Suppressor macrophage treated with lipopolysaccharide for 1 hour (primary cell): ENCODE results near the gene GTPBP6.
"Not testable (repeated sequence)": the region's sequence is repeated elsewhere in the genome, so short reads cannot be mapped to it uniquely, and the experiment has no call there.

Experiments
- DNase-seq, 3 donors: peaks; one replicate each; pipeline ENCODE4 v3.0.0-alpha.2; 2020 to 2022

The GTPBP6 gene

DNA sequence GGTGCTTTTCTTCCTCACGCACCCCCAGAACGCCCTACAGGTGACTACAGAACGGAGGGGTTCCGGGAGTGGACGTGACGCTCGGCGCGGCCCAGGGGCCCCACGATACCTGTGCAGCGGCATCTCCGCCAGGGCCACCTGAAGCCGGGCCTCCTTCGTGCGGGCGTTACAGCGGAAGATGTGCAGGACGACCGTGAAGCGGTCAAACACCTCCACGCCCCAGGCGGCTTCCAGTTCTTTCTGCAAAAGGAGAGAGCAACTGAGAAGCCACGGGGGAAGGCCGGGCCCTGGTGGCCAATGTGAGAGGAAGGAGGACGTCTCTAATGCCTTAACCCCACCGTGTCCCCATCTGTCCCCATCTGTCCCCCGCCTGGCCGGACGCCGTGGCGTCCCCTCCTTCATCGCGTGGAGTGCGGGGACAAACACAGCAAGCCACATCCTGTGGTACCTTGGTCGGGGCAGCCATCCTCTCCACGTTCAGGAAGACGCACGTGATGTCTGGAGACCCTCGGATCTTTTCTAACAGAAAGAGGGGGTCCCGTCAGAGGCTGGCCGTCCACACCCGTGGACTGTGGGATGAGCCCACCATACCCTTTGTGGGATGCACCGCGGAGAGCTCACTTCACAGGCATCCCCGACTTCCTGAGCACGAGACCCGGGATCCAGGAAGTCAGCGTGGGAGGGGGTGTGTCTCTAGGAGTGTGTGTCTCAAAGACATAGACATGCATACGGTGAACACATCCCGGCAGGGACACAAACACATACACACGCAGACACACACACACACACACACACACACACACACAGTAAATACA, 3.6 kb downstream of the GTPBP6 start:
- no peak for DNase-seq

DNA sequence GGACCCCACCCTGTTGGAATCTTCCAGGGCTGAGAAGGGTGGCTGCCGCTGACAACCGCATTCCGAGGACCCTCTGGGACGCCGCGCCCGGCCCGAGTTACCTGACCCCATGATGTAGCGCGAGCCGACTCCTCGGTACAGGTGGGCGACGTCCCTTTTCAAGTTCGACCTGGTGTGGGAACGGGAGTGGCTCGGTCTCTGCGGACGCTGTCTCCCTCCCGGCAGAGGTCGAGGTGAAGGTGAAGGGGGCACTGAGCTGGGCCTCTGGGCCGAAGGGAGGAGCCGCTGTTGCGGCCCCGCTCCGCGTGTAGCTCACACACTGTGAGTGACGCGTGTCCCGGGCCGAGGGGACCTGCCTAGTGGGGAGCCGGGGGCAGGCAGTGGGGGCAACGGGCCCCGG, 4.5 kb downstream of the GTPBP6 start:
- DNase-seq = no peak

DNA sequence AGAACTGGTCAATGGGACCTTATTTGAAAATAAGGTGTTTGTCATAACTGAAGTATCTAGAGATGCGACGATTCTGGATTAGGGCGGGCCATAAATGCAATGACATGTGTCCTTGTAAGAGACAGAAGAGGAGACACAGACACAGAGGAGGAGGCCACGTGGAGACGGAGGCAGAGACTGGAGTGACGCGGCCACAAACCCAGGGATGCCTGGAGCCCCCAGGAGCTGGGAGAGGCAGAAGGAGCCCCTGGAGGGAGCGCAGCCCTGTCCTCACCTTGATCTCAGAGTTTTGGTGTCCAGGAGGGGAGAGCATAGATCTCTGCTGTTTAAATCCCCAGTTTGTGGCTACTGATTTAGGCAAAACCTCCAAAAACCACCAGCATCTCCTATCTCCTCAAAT, 5.0 kb downstream of the GTPBP6 start:
- DNase-seq = no peak

DNA sequence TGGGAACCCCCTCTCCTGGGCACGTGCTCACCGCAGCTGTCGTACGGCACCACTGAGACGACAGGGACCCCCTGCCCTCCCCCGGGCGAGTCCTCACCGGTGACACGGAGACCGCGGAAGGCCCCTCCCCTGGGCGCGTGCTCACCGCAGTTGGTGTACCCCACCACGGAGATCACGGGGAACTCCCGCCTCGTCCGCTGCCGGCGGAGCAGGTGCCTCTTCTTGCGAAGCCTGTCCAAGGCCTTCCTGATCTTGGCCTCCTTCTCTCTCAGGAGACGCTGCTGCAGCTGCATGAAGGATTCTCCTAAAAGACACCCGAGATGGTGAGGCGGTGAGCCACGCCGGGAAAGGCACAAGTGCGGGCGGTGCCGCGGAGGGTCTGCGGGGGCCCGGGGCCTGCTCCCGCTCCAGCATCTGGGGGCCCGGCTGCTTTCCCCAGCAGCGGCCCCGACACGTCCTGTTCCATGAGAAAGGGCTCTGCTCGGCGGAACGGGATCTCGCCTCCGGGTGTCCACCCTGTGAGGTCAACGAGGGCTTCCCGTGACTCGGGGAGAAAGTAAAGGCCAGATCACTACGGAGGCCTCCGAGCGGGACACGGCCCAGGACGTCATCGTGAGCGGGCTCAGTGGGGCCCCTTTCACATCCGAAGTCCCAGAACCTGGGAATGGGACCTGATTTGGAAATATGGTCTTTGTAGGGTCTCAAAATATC, 5.8 kb downstream of the GTPBP6 start:
- DNase-seq = no peak

DNA sequence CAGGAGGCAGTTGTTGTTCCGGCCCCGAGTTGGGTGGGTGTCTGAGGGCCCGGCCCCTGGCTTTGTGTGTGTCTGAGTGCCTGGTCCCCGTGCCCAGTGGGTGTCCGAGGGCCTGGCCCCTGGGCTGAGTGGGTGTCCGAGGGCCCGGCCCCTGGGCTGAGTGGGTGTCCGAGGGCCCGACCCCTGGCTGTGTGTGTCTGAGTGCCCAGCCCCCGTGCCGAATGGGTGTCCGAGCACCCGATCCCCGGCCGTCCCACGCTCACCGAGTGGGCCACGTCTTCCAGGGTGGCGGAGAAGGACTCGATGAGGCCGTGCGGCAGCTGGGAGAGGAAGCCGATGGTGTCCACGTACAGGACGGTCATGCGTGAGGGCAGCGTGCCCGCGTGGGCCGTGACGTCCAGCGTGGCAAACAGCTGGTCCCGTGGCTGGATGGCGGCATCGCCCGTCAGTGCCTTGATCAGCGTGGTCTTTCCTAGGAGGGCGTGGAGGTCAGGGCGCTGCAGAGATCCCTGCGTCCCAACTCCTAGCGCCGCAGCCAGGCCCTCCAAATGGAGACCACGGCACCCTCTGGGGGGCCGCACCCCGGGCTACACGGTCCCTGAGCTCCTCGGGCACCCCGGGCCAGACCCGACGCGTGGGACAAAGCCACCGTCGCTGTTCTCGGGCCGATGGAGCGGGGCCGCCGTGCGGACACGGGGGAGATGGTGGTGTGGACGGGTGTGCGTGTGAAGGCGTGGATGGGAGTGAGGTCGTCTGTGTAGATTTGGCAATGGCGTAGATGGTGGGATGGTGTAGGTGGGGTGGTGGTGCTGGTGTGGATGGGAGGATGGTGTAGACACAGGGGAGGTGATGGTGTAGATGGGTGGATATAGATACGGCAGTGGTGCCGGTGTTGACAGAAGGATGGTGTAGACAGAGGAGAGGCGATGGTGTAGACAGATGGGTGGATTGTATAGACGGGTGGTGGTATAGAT, 7.2 kb downstream of the GTPBP6 start:
- DNase-seq = no peak

DNA sequence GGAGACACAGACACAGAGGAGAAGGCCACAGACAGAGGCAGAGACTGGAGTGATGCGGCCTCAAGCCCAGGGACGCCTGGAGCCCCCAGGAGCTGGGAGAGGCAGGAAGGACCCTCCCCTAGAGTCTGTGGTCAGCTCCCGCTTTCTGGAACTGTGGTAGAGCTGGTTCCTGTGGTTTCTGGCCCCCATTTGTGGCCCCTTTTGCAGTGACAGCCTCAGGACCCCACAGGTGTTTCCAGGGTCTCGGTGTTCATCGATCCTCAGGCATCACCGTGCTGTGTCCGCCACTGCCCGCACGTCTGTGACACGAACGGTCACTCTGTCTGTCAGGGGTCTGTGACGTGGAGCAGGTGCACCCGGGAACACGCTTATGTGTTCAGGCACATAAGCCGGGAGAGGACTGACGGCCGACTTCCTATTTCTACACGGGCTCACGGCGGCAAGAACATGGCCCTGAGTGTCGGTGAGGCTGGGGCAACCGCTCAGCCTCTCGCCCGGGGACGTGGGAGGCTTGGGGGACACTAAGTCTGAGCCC, 7.9 kb downstream of the GTPBP6 start:
- no peak for DNase-seq

DNA sequence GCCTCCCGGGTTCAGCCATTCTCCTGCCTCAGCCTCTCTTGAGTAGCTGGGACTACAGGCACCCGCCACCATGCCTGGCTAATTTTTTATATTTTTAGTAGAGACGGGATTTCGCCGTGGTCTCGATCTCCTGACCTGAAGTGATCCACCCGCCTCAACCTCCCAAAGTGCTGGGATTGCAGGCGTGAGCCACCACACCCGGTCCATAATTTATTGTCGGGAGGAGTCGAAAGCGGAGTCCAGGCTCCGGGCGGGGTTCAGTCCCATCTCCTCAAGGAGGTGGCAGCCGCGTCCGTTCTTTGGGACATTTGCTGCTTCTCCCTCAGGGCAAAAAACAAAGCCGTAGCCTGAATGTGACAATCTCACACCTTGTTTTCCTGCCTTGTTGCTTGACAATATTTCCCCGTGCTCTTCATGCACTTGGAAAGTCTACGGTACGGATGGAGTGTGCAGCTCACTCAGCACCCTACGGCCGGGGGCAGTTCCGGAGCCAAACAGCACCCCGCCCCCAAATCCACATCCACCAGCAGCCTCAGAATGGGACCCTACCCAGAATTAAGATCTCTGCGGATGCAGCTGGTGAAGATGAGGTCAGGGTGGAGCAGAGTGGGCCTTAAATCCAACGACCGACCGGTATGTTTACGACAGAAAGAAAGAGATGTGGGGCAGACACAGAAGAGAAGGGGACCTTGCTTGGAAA, 9.6 kb downstream of the GTPBP6 start:
- no peak for DNase-seq

DNA sequence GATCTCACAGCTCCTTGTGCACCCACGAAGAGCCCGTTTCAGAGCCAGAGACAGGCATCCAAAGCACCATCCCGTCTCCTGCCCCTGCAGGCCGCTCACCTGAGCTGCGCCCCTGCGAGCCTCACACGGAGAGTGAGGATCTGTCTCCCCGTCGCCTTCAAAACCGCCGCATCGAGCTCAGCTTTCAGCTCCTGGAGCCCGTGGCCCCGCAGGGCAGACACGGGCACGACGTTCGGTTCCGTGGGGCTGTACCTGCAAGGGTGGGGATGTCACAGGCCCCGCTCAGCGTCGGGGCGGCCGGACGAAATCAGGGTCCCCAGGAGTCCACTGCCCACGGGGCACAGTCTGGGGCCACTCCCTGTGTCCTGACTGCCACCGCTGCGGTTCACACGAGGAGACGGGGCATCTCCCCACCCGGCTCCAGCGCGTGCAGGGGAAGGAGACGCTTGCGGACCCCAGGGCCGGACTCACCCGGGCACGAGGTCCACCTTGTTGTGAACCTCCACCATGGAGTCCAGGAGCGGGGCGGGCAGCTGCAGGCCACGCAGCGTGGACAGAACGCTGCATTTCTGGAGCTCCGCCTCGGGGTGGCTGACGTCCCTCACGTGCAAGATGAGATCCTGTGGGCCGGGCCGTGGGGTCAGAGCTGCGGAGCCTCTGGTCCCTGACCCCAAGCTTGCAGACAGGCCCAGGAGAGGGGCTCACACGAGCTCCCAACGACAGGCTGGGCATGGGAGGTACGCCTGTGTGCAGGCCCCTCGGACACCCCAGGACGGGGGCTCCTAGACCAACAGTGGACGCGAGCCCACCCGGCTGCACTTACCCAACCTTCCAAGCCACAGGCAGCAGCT, 11.1 kb downstream of the GTPBP6 start:
- DNase-seq = no peak

DNA sequence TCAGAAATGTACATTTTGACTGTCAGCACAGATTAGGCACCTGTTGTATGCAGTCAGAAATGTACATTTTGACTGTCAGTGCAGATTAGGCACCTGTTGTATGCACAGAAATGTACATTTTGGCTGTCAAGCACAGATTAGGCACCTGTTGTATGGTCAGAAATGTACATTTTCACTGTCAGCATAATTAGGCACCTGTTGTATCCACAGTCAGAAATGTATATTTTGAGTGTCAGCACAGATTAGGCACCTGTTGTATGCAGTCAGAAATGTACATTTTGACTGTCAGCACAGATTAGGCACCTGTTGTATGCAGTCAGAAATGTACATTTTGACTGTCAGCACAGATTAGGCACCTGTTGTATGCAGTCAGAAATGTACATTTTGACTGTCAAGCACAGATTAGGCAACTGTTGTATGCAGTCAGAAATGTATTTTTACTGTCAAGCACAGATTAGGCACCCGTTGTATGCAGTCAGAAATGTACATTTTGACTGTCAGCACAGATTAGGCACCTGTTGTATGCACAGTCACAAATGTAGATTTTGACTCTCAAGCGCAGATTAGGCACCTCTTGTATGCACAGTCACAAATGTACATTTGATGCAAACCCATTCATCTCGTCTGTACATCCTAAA, 11.9 kb downstream of the GTPBP6 start:
- not testable (repeated sequence) for DNase-seq

DNA sequence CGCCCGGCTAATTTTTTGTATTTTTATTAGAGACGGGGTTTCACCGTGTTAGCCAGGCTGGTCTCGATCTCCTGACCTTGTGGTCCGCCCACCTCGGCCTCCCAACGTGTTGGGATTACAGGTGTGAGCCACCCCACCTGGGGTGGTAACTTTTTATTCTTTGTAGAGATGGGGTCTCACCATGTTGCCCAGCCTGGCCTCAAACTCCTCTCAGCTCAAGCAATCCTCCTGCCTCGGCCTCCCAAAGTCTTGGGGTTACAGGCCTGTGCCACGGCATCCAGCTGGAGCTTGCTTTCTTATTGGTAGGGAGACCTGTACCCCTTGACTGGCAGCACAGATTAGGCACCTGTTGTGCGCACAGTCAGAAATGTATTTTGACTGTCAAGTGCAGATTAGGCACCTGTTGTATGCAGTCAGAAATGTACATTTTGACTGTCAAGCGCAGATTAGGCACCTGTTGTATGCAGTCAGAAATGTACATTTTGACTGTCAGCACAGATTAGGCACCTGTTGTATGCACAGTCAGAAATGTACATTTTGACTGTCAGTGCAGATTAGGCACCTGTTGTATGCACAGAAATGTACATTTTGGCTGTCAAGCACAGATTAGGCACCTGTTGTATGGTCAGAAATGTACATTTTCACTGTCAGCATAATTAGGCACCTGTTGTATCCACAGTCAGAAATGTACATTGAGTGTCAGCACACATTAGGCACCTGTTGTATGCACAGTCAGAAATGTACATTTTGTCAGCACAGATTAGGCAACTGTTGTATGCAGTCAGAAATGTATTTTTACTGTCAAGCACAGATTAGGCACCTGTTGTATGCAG, 12.6 kb downstream of the GTPBP6 start:
- not testable (repeated sequence) for DNase-seq

DNA sequence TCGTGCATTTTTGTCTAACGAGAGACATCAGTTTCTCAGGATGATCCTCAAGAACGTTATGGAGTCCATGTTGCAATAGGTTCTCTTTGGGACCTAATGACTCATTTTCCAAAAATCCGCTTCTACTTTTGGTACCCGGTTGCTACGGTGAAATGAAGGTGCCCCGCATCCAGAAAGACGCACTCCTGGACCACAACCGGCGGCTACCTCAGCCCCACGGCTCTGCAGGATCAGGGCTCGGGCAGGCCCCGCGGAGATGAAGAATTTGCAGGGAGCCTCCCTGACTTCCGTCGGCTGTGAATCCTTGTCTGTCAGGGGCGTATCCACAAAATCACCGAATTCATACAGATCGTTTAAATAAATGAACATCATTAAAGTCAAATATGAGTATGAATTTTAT, 15.6 kb downstream of the GTPBP6 start:
- no peak for DNase-seq

DNA sequence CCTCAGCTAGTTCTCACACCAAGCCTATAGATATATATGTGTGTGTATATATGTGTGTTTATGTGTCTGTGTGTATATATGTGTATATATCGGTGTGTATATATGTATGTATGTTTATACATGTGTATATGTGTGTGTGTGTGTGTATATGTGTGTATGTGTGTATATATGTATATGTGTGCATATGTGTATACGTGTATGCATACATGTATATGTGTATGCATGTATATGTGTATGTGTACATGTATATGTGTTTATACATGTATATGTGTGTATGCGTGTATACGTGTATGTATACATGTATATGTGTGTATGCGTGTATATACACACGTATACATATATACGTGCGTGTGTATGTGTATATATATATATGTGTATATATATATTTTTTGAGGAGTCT, 18.3 kb downstream of the GTPBP6 start:
- no peak for DNase-seq

DNA sequence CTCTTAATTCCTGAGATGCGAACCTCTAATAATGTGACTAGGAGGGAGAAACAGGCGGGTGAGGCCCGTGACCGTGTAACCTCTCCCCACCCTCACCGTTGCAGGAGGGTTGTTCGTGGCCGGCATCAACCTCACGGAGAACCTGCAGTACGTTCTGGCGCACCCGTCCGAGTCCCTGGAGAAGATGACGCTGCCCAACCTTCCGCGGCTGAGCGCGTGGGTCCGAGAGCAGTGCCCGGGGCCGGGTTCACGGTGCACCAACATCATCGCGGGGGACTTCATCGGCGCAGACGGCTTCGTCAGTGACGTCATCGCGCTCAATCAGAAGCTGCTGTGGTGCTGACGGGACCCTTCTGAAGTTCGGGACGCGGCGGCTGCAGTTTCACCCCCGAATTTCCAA, 19.6 kb downstream of the GTPBP6 start:
- no peak for DNase-seq

DNA sequence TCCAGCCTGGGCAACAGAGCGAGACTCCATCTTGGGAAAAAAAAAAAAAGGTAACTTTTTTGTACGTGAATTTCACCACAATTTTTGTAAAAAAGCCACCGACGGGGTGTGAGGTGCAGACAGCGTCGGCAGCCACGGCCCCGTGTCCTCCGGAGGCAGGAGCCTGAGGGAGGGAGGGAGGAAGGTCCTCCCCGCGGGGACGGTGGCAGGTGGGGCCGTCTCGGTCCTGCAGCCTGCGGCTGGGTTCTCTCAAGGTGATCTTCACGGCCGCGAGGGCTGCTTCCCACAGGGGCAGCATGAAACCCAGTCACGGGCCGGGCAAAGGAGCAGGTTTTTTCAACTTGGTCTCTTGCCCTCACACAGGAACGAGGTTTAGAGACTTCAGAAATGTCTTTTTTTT, 23.5 kb downstream of the GTPBP6 start:
- DNase-seq = no peak

DNA sequence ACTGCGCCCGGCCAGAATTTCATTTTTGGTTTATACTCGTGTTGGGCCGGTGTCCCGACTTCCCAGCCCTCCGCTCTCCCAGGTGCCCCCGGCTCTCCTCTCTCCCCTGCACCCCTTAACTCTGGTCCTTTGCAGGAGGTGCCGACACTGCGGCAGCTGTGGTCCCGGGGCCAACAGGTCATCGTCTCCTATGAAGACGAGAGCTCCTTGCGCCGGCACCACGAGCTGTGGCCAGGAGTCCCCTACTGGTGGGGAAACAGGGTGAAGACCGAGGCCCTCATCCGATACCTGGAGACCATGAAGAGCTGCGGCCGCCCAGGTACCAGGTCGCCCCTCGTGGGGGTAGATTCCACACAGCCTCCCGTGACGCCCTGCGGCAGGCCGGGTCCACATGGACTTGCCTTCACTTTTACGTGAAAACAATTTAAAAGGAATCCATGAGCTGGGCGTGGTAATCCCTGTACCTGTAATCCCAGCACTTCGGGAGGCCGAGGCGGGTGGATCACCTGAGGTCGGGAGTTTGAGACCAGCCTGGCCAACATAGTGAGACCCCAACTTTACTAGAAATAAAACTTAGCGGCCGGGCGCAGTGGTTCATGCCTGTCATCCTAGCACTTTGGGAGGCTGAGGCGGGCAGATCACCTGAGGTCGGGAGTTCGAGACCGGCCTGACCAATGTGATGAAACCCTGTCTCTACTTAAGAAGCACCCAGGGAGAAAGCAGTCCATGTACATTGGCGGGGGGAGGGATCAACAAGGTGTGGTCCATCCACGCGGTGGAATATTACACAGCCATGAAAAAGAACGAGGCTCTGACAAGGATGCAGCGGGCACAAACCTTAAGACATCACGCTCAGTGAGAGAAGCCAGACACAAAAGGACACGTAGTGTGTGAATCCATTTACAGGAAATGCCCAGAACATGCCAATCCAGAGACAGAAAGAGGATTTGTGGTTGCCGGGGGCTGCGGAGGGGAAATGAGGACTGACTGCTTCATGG, 25.4 kb downstream of the GTPBP6 start:
- no peak for DNase-seq

DNA sequence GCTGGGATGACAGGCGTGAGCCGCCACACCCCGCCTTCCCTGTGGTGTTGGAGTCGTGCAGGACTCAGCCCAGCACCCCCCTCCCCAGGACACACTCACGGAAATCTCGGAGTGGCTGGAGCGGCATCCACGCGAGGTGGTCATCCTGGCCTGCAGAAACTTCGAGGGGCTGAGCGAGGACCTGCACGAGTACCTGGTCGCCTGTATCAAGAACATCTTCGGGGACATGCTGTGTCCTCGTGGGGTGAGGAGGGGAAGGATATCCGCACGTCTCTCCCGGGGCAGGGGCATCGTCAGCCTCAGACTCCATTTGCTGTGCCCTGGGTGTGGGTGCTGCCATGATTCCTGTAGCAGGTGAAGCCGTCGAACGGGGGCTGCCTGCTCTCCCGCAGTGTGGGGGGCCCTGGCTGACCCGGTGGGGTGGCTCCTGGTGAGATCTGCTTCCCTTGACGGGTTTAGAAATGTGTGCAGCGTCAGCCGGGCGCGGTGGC, 27.1 kb downstream of the GTPBP6 start:
- DNase-seq = no peak

DNA sequence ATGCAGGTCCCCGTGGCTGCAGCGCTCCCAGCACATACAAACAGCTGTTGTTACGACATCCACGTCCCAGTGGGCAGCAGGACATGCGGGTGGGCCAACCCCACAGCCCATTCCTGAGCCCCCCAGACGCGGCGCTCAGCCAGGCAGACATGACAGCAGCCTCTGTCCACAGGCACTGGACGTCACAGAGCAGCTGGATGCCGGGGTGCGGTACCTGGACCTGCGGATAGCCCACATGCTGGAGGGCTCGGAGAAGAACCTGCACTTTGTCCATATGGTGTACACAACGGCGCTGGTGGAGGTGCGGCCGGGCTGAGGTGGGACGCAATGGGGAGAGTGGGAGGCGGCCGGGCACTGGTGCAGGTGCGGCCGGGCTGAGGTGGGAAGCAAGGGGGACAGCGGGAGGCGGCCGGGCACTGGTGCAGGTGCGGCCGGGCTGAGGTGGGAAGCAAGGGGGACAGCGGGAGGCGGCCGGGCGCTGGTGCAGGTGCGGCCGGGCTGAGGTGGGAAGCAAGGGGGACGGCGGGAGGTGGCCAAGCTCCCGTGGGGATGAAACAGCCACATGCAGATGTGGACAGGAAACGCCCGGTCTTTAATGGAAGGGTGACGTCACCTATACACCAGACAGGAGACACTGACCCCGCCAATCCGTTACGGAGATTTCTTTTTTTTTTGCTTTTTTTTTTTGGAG, 28.0 kb downstream of the GTPBP6 start:
- DNase-seq = no peak

DNA sequence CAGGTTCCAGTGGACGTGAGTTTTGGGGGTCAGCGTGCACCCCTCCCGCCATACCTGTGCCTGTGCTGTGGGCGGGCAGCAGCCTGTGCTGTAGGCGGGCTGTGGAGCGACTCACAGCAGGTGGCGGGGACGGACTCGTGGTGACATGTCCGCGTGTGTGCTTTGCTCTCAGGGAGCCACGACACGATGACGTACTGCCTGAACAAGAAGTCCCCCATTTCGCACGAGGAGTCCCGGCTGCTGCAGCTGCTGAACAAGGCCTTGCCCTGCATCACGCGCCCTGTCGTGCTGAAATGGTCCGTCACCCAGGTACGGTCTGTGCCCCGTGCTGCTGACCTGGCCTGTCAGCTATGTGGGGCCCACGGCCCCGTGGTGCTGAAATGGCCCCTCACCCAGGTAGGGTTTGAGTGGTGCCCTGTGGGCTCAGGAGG, 30.0 kb downstream of the GTPBP6 start:
- DNase-seq = no peak
